RPMI8226 (cell line): Measurements from ENCODE around the gene CES5A.
"Not testable (repeated sequence)": the region's sequence is repeated elsewhere in the genome, so short reads cannot be mapped to it uniquely, and the experiment has no call there.

ENCODE experiments used
- DNase-seq: peaks from one replicate; pipeline ENCODE4 v3.0.0-alpha.2; 2015

Gene CES5A

DNA sequence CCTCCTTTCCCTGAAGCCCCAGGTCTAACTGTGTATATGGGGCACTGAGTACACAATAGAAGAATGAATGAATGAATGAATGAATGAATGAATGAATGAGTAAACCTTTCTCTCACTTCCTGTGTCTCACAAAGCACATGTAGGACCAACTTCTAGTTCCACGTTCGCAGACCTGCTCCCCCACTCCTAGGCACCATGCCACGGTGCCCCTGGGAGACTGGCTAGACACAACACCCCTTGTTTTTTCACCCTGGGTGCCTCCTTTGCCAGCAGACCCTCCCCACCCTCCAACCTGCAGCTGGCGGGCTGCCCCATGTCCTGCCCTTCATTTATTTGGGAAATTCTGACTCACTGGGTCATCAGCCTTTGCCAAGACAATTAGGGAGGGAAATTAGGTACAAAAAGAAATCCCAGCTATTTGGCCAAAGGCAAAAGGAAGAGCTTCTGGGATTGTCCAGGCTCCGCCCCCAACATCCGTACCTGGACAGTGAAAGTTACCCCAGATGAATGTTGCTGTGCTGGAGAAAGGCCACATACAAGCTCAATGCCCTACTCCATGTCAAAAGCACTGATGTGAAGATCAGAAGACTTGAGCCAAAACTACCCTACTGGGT lies 50.0 kb downstream of the CES5A start:
- no peak for DNase-seq

DNA sequence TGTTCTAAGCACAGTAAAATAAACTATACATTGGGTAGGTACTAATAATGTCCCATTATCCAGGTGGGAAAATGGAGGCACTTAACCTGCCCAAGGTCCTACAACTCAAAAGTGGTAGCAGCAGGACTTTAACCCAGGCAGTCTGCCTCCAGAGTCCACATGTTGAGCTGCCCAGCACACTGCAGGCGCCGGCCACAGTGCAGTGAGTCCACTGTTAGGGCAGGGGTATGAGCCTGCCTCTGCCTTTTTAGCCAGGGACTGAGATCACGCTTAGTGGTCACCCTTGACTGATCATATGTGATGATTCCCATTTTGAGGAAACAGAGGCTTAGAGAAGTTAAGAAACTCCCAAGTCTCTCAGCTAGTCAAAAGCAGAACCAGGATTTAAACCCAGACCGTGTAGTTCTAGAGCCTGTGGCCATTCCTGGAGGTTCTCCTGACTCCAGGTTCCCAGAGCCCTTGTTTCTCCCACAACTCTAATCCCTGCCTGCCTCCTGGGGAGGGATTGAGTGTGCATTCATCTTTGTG lies 50.6 kb downstream of the CES5A start:
- no peak for DNase-seq

DNA sequence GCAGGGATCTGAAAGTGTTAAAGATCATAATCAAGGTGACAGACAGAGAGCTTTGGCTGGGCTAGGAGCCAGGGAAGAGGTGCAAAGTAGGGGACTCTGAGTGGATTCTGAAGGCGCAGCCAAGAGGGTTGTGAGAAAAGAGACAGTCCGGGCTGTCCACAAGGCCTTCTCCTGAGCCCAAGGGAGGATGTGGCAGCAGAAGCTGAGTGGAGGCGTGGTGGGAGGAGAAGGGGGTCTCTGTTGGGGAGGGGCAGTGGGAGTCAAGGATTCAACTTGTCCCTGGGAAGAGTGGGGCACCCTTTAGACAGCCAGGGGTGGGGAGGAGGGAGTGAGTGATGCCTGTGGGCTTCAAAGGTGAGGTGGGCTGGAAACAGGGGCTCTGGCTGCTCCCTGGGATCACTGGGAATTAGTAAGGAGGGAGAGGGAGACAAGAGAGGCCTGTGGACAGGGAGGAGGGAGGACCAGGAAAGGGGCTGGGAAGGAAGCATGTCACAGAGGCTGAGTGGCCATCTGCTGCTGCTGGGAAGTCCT lies 52.8 kb downstream of the CES5A start:
- no peak for DNase-seq

DNA sequence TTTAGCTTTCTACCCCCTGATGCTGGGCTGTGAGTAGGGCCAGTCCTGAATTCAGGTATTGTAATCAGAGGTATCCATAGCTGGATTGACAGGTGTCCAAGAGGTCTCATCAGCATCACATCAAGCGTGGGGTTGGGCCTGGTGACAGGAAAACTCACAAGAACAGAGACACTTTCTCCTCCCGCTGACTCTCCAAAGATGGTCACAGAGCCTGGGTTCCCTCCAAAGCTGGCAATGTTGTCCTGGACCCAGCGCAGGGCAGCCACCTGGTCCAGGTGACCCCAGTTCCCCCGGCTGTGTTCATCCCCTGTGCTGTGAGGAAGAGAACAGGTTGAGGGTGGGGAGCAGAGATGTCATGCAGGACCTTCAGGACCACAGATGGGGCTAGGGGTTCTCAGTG lies 54.0 kb downstream of the CES5A start:
- DNase-seq, result no peak

GRCh38 chr16:55820615-55821014 lies 54.6 kb downstream of the CES5A start:
- DNase-seq, result no peak

DNA sequence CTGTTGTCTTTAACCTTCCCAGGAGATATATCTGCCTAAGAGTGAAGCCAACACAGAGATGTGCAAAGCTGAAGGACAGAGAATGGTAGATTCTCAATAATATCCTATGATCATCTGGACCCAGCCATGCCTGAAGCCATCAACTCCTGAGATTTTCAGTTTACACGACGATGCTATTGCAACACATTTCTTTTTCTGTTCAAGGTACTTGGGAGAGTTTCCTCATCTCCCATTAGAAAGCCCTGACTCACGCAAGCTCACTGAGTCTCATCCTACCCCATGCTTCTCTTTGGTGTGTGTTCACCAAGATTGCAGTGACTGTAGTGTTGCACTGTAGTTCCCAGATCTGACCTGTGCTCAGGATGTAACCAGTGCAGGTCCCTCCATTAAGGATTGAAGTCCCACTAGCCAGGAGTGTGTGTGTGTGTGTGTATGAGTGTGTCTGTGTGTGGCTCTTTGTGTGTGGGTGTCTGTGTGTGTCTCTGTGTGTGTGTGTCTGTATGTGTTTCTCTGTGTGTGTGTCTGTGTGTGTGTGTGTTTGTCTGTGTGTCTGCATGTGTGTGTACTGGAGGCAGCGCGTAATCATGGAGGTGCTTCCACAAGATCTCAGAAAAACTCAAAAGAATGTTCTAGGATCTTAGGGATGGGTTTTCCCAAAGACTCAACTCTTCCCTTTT lies 57.8 kb downstream of the CES5A start:
- no peak for DNase-seq

DNA sequence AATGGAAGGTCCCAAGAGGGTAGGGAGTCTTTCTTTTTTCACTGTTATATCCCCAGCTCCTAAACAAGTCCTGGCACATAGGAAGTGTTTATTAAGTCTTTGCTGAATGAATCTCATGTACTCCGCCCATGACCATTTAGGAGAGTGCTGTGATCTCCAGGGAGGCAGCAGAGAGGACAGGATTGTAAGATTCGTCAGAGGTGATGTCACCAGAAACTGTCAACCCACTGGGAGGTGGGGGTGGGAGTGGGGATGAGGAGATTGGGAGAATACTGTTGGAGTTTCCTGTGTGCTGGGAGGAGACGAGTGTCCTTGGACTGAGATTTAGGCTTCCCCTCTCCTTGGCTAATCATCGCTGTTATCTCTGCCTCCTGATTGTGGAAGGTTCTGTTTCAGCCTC lies 59.0 kb downstream of the CES5A start:
- DNase-seq, result not testable (repeated sequence)

DNA sequence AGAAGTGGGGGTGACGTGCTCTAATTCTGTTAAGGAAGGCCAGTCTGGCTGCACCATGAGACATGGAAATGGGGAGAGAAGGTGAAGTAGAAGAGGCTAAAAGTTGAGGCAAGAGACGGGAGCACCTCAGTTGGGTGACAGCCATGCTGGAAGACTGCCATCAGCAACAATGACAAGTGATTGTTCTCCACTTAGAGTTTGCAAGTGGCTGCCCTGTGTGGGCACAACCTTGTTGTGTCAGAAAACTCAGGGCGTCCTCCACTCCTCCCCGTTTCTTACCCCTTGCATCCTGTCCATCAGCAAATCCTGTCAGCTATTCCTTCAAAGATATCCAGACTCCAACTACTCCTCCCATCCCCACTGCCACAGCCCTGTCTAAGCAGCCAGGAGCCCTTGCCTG lies 59.9 kb downstream of the CES5A start:
- no peak for DNase-seq

GRCh38 chr16:55814174-55814573 lies 61.0 kb downstream of the CES5A start:
- DNase-seq, result not testable (repeated sequence)

DNA sequence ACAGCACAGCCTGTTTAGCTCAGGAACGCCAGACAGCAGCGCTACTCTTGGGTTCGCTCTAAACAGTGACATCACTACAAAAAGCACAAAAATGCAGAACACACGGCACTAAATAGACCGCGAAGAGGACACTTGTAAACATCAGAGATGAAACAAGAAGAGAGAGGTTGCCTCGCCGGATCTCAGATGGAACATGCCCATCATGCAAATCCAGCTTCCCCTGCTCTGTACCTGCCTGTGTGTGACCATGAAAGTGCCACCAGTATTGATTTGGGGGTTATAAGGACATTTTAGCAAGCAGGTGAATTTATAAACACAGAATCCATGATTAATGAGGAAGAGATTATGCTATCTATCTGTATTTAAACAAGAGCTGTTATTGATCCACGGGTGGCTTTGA lies 61.4 kb downstream of the CES5A start:
- not testable (repeated sequence) for DNase-seq

GRCh38 chr16:55812951-55813350 lies 62.2 kb downstream of the CES5A start:
- DNase-seq, result no peak

GRCh38 chr16:55811811-55812210 lies 63.4 kb downstream of the CES5A start:
- DNase-seq, result no peak

- no peak for DNase-seq
These were observed 64.7 kb downstream of the CES5A start for GRCh38 chr16:55810451-55810961.

DNA sequence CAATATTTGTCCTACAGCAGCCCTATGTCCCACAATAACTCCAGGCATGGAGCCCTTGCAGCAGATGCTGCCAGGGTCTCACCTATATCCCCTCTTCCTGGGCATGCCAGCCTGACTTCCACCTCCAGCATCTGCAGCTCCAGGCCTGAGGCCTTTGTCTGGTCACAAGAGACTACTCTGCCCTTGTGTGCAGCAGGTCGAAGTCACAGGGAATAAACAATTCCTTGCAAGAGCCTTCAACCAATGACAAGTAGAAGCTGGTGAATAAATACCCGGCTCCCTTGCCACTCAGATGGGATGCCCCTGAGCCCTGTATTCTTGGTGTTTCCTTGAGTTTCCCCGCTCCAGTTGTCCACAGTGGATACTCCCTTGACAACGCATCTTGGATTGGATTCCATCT lies 65.3 kb downstream of the CES5A start:
- DNase-seq, result no peak

DNA sequence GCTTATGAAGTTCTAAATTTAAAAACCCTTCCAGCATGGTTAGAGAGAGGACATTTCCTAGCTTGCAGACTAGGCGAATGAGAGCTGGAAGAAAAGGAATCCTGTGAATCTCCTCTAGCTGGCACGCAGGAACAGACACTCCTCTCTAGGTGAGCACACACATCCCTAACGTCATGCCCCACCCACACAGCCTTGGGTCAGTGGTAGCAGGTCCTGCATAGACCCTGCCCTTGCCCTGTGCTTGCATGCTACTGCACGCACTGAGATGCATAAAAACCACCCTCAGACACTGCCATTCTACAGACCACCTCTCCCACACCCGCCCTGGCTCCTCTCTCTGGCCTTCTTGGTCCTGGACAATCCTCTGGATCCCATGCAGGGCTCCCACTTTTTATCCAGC lies 65.8 kb downstream of the CES5A start:
- no peak for DNase-seq

- DNase-seq, result not testable (repeated sequence)
These were observed 66.9 kb downstream of the CES5A start for GRCh38 chr16:55808286-55808685.

DNA sequence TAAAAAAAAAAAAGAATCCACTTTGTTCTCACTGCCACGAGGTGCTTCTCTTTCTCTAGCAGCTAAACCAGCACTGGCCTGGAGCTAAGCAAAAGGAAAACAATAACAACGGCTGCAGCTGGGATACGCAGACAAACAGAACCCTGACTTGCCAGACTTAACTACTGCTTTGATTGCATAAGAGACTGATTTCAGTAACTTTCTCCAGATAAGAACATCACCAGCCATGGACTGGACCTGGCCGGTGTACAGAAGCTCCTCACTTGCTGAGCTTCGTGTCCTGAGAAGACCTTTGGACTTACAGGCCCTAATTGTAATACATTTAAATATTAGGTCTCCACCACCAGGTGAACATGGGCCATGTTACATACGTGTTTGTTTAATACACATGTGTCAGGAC lies 70.1 kb downstream of the CES5A start:
- DNase-seq, result not testable (repeated sequence)

DNA sequence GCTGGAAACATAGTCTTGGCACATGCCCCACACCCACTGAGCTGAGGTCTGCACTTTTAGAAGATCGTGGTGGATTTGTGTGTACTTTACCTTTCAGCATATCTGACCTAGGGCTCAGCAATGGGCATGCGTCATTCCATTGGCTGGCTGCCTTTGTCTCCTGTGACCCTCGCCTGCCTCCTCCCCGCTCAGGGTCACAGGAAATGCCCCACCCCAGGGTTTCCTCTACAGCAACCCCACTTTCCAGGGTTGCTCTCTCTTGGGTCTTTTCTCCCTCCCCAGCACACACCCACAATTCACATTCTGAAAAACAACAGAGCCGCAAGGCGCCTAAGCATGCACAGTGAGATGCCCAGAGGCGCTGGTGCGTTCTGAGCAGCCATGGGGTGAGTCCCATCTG lies 71.5 kb downstream of the CES5A start:
- DNase-seq, result not testable (repeated sequence)
